Endodermal cell (in vitro differentiated cells): ENCODE measurements around the gene WASF2. TPM values are rescaled to one million over a fixed set of nuclear protein-coding genes. Genes with fewer than 3 reads are reported as not detected.

Experiments
- DNase-seq: peaks from one replicate; pipeline ENCODE4 v3.0.0-alpha.2; 2017
- H3K27ac ChIP-seq: 2 replicates; pipeline ENCODE4 v1.5.1; 2013; ENCODE audit warnings: mild to moderate bottlenecking, low read depth, low read length, moderate library complexity
- H3K27me3 ChIP-seq: 2 replicates; pipeline ENCODE4 v1.6.1; 2013; ENCODE audit warnings: mild to moderate bottlenecking, low read length, moderate library complexity; ENCODE audit not compliant: insufficient read depth, control insufficient read depth, poor library complexity, severe bottlenecking
- H3K36me3 ChIP-seq: 2 replicates; pipeline ENCODE4 v1.7.0; 2013; ENCODE audit warnings: mild to moderate bottlenecking, low read length, moderate library complexity; ENCODE audit not compliant: control insufficient read depth, insufficient read depth
- H3K4me1 ChIP-seq: one replicate; pipeline ENCODE4 v1.7.0; 2013; ENCODE audit warnings: low read length; ENCODE audit not compliant: control insufficient read depth, insufficient read depth
- H3K4me3 ChIP-seq: 2 replicates; pipeline ENCODE4 v1.5.1; 2013; ENCODE audit warnings: mild to moderate bottlenecking, low read length, moderate library complexity
- H3K9ac ChIP-seq: 2 replicates; pipeline ENCODE4 v1.6.1; 2013; ENCODE audit warnings: mild to moderate bottlenecking, low read length, moderate library complexity; ENCODE audit not compliant: poor library complexity, severe bottlenecking; ENCODE audit errors: extremely low read depth
- H3K9me3 ChIP-seq: 2 replicates; pipeline ENCODE4 v1.6.1; 2013; ENCODE audit warnings: mild to moderate bottlenecking, low read length, moderate library complexity; ENCODE audit not compliant: control insufficient read depth
- H3K27ac Mint-ChIP-seq: 2 replicates; pipeline ENCODE4 v1.8.0; 2020; ENCODE audit warnings: mixed read lengths
- H3K27me3 Mint-ChIP-seq: 2 replicates; pipeline ENCODE4 v1.8.0; 2021; ENCODE audit warnings: mild to moderate bottlenecking, mixed read lengths; ENCODE audit not compliant: insufficient read depth
- H3K36me3 Mint-ChIP-seq: 2 replicates; pipeline ENCODE4 v1.8.0; 2020; ENCODE audit warnings: low read depth, mixed read lengths
- H3K4me1 Mint-ChIP-seq: 2 replicates; pipeline ENCODE4 v1.8.0; 2020; ENCODE audit warnings: mixed read lengths
- H3K4me3 Mint-ChIP-seq: 2 replicates; pipeline ENCODE4 v1.8.0; 2020; ENCODE audit warnings: mild to moderate bottlenecking, moderate library complexity, mixed read lengths
- H3K9me3 Mint-ChIP-seq: 2 replicates; pipeline ENCODE4 v1.8.0; 2020; ENCODE audit warnings: mild to moderate bottlenecking, mixed read lengths
- WGBS, 2 experiments: methylation state at CpG; one replicate each; pipeline versions ENCODE4 v1.1.5 to v1.1.7; 2013; ENCODE audit warnings: missing lambda C conversion rate in 2 of 2, mixed read lengths in 1 of 2; ENCODE audit not compliant: insufficient coverage in 1 of 2, insufficient read length in 1 of 2; 5-methylcytosine and 5-hydroxymethylcytosine counted together
- total RNA-seq, 2 donors: library from RNA; stranded (reverse); fragmentation: NEBNext Ultra II Directional in 1 of 2; extraction: Animal tissue kit (Norgen Biotek cat#: 25700) in 1 of 2; gene quantifications; 2 replicates in 1 of 2; 3 replicates in 1 of 2; pipeline ENCODE4 v1.2.1, GENCODE V29; 2021
- TF ChIP-seq, protein P1 (sequence below): fragments of 200-600 bp; sonication (generic); conservative IDR thresholded peaks from 2 replicates; pipeline ENCODE4 v1.5.0; 2021; ENCODE audit warnings: antibody characterized with exemption, mild to moderate bottlenecking

Gene WASF2
- total RNA-seq, 2 donors from 2014 or later = 90.0 to 98.8 TPM

DNA sequence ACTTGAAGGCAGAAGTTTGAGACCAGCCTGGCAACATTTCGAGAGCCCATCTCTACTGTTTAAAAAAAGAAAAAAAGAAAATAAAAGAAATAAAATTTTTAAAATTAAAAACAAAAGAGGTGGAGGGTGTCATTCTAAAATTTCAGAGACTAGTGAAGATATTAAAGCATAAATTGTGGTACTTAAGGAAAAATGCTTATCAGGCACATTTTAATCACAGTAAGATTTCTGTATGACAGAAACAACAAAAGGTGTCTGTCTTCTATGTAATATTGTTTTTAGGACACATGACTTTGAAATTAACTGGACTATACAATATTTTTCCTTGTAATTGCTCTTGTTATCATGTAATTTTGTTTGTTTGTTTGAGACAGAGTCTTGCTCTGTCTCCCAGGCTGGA lies 4.6 kb downstream of the WASF2 start:
- Histone ChIP-seq H3K36me3 (peaks cover 13% of the 10 kb centered on the region), H3K4me1 (no peaks in the 10 kb centered on the region), H3K27me3 (no peaks in the 10 kb centered on the region), H3K9ac (no peak overlapping the region), H3K9me3 (no peaks in the 10 kb centered on the region), H3K27ac (no peak overlapping the region), H3K4me3 (no peak overlapping the region)
- Mint-ChIP-seq H3K9me3 (no peaks in the 10 kb centered on the region), H3K4me3 (no peak overlapping the region), H3K27ac (no peak overlapping the region), H3K4me1 (peaks cover 15% of the 10 kb centered on the region), H3K36me3 (peaks cover 9% of the 10 kb centered on the region), H3K27me3 (no peaks in the 10 kb centered on the region)
- TF ChIP-seq, protein P1, sequence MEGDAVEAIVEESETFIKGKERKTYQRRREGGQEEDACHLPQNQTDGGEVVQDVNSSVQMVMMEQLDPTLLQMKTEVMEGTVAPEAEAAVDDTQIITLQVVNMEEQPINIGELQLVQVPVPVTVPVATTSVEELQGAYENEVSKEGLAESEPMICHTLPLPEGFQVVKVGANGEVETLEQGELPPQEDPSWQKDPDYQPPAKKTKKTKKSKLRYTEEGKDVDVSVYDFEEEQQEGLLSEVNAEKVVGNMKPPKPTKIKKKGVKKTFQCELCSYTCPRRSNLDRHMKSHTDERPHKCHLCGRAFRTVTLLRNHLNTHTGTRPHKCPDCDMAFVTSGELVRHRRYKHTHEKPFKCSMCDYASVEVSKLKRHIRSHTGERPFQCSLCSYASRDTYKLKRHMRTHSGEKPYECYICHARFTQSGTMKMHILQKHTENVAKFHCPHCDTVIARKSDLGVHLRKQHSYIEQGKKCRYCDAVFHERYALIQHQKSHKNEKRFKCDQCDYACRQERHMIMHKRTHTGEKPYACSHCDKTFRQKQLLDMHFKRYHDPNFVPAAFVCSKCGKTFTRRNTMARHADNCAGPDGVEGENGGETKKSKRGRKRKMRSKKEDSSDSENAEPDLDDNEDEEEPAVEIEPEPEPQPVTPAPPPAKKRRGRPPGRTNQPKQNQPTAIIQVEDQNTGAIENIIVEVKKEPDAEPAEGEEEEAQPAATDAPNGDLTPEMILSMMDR = no peak
- no CpG with 5 or more reads among the region's 1 CpG for WGBS, 2 experiments
- no peak for DNase-seq

DNA sequence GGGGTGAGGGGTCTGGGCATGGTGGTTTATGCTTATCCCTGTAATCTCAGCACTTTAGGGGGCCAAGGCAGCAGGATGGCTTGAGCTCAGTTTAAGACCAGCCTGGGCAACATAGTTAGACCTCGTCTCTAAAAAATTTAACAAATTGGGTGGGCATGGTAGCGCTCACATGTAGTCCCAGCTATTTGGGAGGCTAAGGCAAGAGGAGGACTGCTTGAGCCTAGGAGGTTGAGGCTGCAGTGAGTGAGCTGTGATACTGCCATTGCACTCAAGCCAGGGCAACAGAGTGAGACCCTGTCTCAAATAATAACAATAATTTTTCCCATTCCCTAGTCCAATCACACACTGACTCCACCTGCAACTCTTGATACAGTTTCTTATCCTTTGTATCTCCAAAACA lies 6.3 kb downstream of the WASF2 start:
- Mint-ChIP-seq H3K27me3 (no peaks in the 10 kb centered on the region), H3K36me3 (peaks cover 15% of the 10 kb centered on the region), H3K4me1 (peaks cover 11% of the 10 kb centered on the region), H3K4me3 (no peak overlapping the region), H3K27ac (no peak overlapping the region), H3K9me3 (no peaks in the 10 kb centered on the region)
- peaks cover 13% of the 10 kb centered on the region for H3K36me3 ChIP-seq
- no peaks in the 10 kb centered on the region for H3K27me3 ChIP-seq
- DNase-seq = peak; percentile 7
- H3K9ac ChIP-seq = no peak overlapping the region
- H3K4me1 ChIP-seq = no peaks in the 10 kb centered on the region
- no peaks in the 10 kb centered on the region for H3K9me3 ChIP-seq
- H3K4me3 ChIP-seq = no peak overlapping the region
- TF ChIP-seq, protein P1 = no peak
- H3K27ac ChIP-seq = no peak overlapping the region
- WGBS, 2 experiments = 90 to 100% methylated on average over 2 of the region's 2 CpGs

- H3K9ac ChIP-seq = no peak overlapping the region
- H3K27ac ChIP-seq = no peak overlapping the region
- no peaks in the 10 kb centered on the region for H3K9me3 Mint-ChIP-seq
- H3K4me1 ChIP-seq = no peaks in the 10 kb centered on the region
- 95 to 100% methylated on average over 2 of the region's 2 CpGs for WGBS, 2 experiments
- H3K4me3 ChIP-seq = no peak overlapping the region
- no peak for DNase-seq
- H3K9me3 ChIP-seq = no peaks in the 10 kb centered on the region
- peaks cover 17% of the 10 kb centered on the region for H3K36me3 Mint-ChIP-seq
- TF ChIP-seq, protein P1 = no peak
- H3K36me3 ChIP-seq = peaks cover 13% of the 10 kb centered on the region
- H3K4me3 Mint-ChIP-seq = no peak overlapping the region
- H3K27me3 Mint-ChIP-seq = no peaks in the 10 kb centered on the region
- H3K27me3 ChIP-seq = no peaks in the 10 kb centered on the region
- no peak overlapping the region for H3K27ac Mint-ChIP-seq
- peaks cover 2% of the 10 kb centered on the region for H3K4me1 Mint-ChIP-seq
These were observed 7.9 kb downstream of the WASF2 start for GRCh38 chr1:27481994-27482620.
